NCI-H1092 treated with DMSO at 0.1 percent for 48 hours (cell line): ENCODE measurements around the gene RBP3.

Source experiments
- DNase-seq: peaks from one replicate; lab custom pipeline; 2025; lab: John Stamatoyannopoulos, UW

The RBP3 gene

DNA sequence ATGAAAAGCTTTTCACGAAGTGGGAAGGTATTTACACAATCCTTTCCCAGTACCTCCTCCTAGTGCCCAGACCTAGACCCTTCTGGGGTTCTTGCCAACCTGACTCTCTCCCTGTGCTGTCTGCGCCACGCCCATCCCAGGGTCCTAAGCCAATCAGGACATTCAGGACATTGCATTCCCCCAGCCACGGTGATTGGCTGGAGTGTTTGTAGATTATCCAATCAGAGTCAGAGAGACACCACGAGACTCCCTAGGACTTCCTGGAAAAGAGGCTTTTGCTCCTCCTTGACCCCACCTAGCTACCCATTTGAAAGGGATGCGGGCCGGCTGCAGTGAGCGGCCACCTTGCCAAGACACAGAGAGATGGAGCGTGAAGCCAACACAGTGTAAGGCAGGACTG is 29.5 kb upstream of the RBP3 start:
- no peak for DNase-seq

DNA sequence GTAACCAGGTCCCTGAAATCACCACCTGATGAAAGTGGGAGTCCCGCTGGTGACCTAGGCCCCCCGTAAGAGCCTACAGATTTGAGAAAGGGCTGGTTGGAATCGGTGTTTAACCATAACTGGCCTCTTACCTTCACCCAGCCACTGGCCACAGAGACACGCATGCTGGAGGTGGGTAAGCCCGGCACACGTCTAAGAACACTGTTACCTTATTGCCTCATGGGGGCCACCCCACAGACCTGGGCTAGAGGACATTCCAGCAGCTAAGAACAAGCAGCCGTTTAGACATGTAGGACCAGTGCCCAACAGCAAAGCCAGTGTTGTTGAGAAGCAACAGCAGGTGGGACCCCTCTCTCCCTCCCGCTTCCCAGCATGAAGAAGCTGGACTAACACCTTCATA is 28.4 kb upstream of the RBP3 start:
- DNase-seq, result no peak

DNA sequence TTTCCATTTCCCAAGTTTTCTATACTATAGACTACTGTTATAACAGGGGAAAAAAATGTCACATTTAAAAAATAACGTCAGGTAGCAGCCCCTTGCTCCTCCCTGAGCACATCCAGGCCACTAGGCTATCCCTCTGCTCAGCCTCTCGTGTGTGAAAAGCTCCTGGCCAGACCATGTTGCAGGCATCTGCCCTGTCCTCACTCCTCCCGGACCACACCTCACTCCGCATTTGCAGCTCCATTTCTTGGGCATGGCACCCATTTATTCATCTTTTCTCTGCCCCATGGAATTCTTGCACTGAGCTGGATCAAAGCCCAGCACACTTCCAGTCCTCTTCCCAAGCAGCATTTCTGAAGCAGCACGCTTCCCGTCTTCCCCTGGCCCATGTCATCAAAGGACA is 27.4 kb upstream of the RBP3 start:
- DNase-seq, result no peak

DNA sequence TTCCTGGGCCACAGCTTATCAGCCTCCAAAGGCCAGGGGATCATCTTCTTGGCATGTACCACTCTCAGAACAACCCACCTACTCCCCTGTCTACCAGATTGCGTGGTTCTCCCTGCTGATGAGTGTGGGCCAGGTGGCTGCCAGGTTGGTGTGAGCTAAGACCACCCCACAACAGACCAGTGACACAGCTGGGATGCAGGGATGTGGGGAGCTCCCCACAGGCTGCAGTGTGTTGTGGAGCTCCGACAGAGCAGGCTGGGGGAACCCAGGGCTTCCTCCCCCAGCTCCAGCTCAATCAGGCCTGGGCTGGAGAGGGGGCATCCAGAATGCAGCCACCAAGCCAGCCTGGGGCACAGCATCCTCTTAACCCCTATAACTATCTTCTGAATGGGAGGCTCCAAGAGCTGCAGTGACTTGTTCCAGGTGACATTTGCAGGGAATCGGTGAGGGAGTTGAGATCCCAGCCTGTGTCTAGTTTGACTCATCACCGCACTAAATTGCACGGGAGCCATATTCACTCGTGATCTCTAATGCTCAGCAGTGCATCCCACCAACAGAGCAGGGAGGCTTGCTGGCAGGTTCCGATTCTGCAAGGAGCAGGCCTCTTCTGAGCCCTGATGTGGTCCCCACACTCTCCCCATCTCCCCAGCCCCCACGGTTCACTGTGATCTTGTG is 26.5 kb upstream of the RBP3 start:
- DNase-seq, result no peak

DNA sequence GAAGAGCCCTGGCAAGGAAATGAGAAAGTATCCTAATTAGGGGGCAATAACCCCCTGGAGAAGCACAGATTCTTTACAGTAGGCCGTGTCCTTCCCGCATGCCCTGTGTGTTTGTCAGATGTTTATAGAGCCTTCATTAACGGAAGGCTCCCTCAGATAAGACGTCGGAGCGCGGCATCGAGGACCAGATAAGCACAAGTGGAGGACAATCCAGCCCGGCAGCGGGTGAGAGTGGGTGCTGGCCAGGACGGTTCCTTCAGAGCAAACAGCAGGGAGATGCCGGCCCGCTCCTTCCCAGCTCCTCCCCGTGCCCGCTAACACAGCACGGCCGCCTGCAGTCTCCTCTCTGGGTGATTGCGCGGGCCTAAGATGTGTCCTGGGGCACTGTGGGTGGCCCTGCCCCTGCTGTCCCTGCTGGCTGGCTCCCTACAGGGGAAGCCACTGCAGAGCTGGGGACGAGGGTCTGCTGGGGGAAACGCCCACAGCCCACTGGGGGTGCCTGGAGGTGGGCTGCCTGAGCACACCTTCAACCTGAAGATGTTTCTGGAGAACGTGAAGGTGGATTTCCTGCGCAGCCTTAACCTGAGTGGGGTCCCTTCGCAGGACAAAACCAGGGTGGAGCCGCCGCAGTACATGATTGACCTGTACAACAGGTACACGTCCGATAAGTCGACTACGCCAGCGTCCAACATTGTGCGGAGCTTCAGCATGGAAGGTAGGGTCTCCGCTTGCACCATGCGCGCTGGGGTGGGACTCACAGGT is 25.7 kb upstream of the RBP3 start, which contains the start of gene GDF2:
Gene GDF2, plus strand, starts transcription at position 155 of the 762 bp plus-strand sequence. Its CDS starts 215 bp downstream, at position 370.
- DNase-seq, result no peak

DNA sequence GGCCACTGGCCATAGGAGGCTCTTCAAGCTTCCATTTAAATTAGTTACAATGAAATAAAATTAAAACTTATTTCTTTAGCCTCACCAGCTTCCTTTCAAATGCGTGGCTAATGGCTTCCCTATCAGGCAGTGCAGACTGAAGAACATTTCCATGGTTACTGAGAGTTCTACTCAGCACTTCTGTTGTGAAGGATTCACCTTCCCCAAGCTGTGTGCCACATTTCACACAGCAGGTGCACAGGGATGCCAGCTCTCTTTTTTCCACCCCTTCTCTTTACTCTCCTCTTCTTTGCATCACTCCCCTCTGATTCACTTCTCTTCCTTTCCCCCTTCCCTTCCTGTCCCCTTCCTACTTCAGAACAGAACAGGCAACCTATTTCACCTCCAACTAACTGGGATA is 25.1 kb upstream of the RBP3 start:
- no peak for DNase-seq

DNA sequence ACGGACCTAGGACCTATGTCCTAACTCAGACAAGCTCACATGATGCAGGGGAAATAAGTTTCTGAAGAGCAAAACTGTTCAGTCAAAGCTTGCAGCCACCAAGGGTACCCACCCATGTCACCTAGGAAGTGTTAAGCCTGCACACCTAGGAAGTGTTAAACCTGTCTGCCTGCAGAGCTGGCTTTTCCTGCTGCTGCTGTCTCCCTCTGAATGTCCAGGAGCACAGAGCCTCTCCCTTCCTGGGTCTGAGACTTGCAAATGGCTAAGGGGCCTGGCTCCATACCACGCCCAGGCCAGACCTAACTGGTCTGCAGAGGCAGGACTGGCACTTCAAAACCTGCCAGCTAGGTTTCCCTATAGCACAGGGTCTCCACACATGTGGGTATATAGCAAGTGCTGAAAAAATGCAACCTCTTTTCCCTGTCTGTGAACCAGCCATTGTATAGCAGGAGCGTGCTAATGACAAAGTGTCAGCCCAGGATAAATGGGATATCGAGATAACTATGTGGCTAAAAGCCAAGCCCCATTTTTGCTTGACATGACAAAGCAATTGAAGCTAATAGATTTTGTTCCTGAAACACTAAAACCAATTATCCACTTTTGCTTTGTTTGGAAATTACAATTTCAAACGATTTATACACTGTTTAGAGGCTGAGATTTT is 24.4 kb upstream of the RBP3 start:
- no peak for DNase-seq

DNA sequence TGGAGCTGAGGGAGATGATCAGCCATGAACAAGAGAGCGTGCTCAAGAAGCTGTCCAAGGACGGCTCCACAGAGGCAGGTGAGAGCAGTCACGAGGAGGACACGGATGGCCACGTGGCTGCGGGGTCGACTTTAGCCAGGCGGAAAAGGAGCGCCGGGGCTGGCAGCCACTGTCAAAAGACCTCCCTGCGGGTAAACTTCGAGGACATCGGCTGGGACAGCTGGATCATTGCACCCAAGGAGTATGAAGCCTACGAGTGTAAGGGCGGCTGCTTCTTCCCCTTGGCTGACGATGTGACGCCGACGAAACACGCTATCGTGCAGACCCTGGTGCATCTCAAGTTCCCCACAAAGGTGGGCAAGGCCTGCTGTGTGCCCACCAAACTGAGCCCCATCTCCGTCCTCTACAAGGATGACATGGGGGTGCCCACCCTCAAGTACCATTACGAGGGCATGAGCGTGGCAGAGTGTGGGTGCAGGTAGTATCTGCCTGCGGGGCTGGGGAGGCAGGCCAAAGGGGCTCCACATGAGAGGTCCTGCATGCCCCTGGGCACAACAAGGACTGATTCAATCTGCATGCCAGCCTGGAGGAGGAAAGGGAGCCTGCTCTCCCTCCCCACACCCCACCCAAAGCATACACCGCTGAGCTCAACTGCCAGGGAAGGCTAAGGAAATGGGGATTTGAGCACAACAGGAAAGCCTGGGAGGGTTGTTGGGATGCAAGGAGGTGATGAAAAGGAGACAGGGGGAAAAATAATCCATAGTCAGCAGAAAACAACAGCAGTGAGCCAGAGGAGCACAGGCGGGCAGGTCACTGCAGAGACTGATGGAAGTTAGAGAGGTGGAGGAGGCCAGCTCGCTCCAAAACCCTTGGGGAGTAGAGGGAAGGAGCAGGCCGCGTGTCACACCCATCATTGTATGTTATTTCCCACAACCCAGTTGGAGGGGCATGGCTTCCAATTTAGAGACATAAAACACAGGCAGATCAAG is 22.6 kb upstream of the RBP3 start:
- DNase-seq, result no peak

DNA sequence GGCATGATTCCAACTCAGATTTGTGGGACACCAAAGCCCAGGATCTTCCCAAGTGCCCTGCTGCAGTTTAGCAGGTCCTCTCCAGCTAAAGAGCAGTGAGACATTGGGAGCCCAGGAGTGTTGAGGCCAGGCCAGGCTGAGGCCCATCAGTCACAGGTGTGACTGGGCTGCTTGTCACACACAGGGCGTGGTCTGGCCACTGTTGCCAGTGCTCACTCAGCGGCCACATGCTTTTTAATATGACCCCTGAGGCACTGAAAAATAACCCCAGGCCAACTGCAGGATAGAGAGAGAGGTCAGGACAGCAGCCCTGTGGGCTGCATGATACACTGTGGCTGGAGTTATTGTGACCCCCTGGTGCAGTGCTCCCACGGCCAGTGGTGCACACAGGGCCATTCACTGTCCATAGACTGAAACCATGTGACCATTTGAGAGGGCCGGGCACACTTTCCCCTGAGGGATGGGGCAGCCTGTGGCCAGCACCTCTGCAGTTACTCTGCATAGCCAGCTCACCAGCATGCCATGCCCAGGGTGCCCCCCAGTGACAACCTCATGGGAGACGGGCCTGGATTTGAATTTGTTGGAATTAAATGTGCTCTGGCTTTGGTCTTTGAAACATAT is 21.7 kb upstream of the RBP3 start:
- DNase-seq, result no peak

DNA sequence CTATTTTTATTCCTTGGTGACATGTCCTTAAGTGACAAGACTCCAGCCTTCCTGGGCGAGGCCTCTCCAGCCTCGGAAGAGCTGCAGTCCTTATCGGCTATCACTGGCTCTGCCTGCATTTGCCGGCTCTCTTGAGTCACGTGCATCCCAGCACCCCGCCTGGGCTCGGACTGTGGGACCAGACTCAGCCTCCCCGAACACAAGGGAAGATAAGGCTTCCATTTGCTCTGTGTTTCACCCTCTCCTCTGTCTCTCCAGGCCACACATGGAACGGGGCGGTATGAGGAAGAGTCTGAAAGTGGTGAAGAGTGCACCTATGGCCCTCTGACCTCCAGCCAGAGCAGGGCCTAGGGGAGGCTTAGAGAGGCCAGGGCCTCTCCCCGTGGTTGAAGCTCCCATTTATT is 21.2 kb upstream of the RBP3 start:
- DNase-seq, result no peak

DNA sequence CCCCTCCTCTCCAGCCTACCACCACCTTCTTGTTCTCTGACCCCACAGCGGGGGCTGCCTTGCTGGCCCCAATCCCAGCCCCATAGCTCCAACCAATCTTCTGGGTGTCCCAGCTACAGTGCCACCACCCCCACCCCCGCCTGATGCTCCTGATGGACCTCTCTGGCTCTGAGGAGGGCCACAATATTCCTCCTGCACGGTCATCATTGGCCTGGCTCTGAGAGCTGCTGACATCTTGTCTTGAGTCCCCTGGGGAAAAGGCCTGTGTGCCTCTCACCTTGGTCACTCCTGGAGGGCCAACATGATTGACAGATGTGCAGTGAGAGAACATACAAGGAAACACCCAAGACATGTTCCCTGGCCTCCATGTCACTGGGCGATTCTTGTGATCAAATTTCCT is 18.3 kb upstream of the RBP3 start:
- no peak for DNase-seq

DNA sequence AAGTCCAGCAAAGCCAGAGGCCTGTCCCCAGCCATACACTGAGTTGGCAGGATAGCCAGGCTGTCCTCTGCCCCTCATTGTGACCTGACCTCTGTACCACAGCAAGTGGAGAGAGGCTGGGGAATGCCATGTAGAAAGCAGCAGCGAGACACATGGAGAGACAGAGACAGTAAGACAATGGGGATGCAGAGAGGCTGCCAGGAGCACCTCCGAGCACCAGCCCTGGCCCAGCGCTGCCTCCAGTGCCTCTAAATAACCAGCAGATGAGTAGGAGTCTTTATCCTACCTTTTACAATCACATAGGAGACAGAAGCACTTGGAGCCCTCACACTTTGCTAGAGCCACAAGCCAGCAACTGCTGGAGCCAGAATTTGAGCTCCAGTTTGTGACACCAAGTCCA is 17.8 kb upstream of the RBP3 start:
- no peak for DNase-seq

DNA sequence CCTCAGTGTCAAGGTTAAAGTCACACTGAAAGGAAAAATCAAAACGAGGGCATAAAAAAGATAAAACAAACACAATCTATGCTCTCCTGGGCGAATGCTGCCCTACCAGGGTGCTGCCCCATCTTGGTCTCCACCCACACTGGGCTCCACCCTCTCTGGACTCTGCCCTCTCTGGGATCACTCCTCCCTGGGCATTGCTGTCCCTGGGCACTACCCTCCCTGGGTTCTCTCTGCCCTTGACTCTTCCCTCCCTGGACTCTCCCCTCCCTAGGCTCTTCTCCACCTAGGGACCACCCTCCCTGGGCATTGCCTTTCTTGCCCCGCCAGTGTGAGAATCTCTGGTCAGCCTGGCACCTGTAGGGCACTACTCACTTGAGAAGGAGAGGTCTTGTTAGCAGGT is 17.4 kb upstream of the RBP3 start:
- no peak for DNase-seq

DNA sequence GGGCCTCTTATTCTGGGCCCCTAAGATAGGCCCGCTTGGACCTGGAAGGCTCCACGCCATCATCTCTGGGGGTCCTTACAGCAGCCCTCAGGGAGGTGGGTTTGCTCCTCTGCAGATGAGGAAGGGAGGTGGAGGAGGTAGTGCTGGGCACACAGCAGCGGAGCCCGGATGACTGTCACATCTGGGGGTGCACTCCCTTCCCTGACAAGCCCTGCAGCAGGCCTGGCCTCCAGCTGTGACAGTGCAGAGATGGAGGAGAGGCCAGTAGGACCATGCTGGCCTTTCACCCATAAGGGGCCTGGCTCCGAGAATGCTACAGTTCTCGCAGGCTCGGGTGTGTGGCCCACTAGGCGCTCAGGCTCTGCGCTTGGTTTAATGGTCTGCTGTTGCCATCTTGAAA is 16.7 kb upstream of the RBP3 start:
- no peak for DNase-seq

DNA sequence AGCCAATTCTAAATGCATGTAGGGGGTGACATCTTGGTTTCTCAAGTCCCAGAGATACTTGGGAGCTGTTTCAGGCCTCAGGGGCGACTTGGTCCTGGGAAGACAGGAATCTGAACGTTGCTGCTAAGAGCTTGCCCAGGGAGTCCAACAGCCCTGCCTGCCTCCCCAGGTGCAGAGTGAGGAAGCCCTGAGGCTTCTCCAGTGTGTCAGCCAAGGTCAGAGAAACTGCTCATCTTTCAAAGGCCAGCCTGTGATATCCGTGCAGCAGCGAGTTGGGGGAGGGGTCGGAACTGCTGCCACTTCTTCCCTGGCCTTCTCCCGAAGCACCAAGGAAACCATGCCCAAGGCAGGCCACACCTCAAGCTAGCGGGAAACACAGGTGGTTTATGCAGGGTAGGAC is 16.2 kb upstream of the RBP3 start:
- DNase-seq, result no peak

DNA sequence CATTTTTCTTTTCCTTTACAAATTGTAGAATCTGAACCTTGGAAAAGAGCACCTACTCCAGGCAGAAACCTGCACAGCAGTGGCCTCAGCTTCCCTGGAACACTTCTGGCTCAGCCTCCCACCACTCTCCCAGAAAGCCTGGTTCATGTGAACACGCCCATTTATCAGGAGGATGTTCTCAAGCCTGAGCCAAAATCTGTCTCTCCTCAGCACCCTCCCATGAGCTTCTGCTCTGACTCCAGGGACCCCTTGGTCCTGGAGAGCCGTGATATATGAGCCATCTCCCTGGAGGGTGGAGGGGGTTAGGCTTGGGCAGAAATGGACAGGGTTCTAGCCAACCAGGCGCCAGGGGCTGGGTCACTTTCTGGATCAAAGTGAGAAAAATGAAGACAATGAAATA is 15.8 kb upstream of the RBP3 start:
- no peak for DNase-seq

DNA sequence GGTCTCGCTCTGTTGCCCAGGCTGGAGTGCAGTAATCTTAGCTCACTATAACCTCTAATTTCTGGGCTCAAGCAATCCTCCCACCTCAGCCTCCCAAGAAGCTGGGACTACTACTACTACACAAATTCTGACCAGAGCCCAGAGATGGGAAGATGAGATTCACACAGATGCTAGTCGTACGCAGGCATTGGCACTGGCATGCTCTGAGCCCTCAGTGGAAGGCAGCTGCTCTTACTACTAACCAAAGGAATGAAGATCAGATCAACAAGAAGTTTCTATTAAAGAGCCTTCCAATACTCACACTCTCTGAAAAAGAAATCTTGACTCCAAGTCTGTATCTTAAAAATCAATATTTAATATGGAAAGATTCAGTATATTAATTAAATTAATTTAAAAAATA is 15.2 kb upstream of the RBP3 start:
- no peak for DNase-seq

DNA sequence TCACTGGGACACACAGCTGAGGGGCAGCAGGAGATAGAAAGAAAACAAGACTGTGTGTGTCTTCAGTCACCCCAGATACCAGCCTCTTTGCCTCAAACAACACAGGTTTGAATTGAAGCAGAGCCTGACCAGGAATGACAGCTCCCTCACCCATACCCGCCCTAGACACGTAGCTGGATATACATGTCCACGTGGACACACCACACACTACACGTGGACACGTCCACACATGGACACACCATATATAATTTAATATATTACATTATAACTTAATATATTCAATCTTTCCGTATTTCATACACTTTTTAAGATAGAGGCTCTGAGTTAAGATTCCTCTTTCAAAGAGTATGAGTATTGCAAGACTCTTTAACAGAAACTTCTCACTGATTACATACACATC is 14.6 kb upstream of the RBP3 start:
- no peak for DNase-seq

DNA sequence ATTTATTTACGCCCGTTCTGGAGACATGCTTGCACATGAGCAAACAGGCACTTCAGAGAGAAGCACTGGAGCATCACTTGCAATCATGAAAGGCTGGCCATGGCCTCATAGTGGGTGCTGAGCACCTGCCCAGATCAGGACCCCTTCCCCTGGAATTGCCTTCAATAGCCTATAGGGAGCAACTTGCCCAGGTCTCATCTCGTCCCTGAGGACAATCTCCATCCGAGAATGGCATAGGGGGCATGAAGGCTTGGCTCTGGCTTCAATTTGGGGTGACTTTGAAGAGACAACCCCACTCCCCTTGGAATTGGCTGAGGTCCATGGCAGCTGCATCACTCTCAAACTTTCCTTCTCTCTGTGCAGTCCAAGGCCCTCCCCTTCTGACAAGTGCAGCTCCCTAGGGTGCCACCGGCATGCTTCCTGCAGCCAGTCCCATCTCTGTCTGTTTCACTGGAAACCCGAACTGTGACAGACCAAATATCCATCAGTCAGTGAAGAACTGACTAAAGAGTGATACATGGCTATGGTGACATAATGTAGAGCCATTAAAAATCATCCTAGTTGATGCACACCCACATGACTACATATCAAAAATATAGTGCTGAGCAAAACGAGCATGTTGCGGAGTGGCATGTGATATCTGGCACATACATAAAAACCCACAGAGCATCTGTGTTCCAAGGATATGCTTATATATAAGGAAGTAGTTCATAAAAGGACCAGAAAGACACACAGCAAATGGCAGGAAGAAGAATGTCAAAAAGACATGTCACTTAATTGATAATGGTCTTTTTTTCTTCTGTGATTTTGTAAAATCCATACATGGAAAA is 13.5 kb upstream of the RBP3 start:
- DNase-seq, result no peak

DNA sequence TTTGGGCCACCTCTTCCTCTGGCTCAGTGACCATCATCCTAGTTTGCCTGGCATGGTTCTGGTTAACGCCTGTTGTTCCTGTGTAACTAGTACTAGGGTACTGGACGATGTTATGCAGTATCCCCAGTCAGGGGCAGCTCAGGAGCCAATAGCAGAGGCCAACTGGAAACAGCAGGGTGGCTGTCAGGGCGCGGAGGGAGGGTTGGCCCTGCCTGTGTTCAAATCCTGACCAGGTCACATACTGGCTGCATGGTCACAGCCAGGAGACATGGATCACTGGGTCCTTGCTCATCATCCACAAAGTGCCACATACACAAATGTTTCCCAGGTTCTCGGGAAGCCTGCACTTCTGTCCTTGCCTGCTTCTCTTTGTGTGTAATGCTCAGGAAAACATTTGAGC is 12.3 kb upstream of the RBP3 start:
- no peak for DNase-seq
